Measurements from ENCODE around the gene KLHL6.
"Not testable (repeated sequence)": the region's sequence is repeated elsewhere in the genome, so short reads cannot be mapped to it uniquely, and the experiment has no call there.

KLHL6 gene

GRCh38 chr3:183529185-183529584 lies 26.3 kb downstream of the KLHL6 start:
- no peak for DNase-seq

GRCh38 chr3:183528758-183529157 lies 26.7 kb downstream of the KLHL6 start:
- DNase-seq: not testable (repeated sequence)

DNA sequence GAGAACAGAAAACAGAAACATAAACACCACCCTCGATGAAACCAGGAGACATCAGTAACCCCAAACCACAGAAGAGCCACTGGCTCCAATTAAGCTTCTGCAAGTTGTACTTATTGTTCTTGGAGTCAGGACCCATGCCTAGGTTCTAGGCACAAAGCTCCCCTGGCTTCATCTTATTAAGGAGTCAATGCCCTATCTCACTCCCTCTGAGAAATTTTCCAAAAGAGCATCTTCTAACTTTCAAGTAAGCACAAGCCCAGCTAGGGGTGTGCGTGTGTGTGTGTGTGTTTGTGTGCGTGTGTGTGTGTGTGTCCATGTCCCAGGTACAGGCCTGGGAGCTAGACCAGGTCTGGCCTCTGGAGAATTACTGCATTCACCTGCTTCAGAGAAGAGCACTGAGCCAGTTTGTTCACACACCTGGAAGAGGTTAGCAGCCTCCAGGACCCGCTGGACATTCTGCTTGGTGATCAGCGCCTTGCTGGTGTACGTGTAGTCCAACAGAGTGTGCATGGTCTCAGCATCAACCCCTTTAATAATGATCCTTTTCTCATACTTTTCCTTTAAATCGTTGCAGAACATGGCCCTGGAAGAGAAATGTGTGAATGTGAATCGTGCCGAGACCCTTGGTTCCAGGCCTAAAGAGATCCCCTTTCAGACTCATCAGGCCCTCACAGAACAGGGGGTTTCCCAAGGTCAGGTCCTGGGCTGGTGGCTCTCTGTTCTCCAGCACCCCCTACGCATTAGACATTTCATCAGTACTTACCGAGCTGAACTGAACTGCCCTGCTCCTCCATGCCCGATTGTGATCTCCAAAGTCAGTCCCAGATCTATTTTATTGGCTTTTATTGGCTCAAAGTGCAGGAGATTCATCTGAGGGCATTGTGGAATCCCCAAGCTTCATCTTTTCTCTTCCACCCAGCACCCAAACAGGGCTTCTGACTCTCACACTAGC lies 27.8 kb downstream of the KLHL6 start:
- no peak for DNase-seq

DNA sequence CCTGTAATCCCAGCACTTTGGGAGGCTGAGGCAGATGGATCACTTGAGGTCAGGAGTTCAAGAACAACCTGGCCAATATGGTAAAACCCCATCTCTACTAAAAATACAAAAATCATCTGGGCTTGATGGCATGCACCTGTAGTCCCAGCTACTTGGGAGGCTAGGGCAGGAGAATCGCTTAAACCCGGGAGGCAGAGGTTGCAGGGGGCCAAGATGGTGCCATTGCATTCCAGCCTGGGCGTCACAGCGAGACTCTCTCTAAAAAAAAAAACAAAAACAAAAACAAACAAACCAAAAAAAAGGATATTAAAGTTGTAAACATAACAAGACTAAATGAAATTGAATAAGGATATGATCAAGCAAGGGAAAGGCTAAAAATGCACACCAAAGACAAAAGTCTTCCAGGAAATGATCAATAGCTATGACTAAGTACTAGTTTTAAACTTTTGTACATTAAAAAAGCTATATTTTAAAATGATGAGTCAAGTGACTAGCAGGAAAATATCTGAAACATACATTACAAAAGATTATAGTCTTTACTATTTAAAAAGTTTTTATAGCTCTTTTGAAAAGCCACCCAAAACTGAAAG lies 28.6 kb downstream of the KLHL6 start:
- no peak for DNase-seq

- DNase-seq: no peak
Measured at GRCh38 chr3:183524476-183524875, 31.0 kb downstream of the KLHL6 start.

DNA sequence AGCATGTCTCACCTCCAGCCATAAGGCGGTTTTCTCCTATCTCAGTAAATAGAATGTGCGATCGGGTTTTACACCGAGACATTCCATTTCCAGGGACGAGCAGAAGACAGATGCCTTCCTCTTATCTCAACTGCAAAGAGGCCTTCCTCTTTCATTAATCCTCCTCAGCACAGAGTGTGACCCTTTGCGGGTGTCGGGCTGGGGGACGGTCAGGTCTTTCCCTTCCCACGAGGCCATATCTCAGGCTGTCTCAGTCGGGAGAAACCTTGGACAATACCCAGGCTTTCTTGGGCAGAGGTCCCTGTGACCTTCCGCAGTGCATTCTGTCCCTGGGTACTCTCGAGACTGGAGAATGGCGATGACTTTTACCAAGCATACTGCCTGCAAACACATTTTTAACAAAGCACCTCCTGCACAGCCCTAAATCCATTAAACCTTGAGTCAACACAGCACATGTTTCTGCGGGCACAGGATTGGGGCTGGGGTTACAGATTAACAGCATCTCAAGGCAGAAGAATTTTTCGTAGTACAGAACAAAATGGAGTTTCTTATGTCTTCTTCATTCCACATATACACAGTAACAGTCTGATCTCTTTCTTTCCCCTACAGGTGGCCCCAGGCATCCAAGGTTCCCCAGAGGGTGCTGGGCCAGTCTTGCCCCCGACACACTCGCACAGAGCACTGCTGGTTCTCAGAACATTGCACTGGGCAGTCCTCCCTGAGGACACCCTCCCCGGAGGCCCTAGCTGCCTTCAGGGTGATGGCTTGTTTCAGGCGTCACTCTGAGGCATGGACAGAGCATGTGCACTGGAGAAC lies 34.6 kb downstream of the KLHL6 start:
- not testable (repeated sequence) for DNase-seq

- not testable (repeated sequence) for DNase-seq
Measured at GRCh38 chr3:183520295-183520694, 35.2 kb downstream of the KLHL6 start.

DNA sequence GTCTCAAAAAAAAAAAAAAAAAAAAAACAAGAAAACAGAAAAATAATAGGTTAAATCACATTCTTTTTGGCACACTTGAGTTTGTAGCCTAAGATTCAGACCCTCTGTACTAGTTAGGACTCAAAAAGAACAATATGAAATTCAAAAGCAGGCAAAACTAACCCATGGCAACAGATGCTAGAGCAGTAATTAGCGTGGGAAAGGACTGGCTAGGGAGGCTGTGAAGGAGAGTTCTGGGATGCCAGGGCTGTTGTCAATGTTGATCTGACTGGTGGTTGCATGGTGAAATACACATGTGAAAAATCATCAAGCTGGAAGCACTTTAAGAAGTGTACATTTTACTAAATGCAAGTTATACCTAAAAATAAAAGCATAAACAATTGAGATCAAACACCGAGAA lies 35.6 kb downstream of the KLHL6 start:
- no peak for DNase-seq

GRCh38 chr3:183518491-183519251 lies 36.8 kb downstream of the KLHL6 start:
- DNase-seq: no peak

DNA sequence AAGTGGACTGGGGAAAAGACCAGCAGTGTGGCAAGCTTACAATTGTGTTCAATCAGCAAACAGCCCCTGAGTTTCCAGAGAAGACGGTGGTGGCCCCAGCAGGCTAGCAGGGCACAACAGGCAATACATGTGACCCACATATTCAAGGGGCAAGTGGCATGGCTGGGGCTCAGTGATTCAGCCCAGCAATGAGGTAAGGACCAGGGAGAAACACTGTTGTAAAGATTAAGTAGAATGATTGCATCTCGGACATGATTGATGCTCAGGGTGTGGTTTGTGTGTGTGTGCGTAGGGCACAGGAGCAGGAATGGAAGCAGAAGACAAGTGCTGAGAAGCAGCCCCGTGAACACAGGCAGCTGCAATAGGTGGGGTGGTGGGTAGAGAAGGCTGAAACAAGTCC lies 37.9 kb downstream of the KLHL6 start:
- no peak for DNase-seq

DNA sequence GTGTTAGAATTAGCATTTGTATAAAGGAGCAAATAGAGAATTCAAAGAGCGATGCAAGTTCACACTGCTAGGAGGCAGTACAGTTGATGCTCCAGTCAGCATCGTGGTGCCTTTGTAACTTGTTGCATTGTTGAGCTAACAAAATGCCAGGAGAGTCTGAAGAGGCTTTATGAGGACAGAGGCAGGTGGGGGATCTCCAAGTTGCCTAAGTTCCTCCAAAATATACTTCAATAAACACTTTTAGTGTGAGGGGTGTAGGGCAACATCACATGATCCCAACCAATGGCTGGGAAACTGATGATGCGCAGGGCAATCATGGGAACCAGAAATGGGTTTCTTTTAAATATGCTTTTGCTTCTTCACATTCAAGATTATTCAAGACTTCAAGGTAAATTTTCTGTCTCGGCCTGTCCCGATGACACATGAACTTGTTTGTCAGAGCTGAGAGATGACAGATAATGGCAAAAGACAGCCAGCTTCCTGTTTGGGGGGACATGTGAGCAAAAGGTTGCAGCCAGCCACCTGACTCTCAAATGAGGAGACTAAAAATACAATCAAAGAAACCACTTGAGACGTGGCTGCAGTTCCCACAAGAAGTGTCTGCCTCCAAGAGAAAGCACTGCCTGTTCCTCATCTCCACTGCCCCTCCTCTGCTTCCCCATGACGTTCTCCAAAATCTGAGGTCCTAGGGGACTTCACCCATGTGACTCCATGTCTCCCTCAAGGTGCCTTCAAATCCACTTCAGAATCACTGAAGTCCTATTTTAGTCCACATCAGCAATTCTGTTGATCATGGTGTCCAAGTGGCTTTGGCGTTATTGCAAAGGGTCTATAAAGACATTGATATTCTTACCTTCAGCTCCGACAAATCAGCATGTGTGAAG lies 39.3 kb downstream of the KLHL6 start:
- DNase-seq: peak; percentile 41 to 56

GRCh38 chr3:183514021-183514420 lies 41.5 kb downstream of the KLHL6 start:
- DNase-seq: no peak

GRCh38 chr3:183513046-183513706 lies 42.3 kb downstream of the KLHL6 start:
- peak in 1 of 2 experiments; percentile 49 for DNase-seq

GRCh38 chr3:183511286-183512131 lies 44.0 kb downstream of the KLHL6 start:
- not testable (repeated sequence) for DNase-seq

DNA sequence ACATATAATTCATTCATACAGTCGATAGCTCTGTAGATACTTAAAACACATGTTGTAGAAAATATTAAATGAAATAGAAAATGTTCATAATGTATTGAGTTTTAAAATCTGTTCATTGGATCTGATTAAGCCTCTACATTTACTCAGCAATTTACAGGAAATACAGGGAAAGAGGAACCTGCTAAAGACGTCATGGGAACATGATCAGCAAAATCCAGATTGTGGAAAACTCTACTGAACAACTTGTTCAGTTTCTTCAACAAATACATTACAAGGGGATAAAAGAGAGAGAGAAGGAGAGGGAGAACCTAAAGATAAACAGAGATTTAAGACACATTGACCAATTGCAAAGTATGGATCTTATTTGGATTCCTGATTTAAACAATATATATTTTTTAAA lies 46.7 kb downstream of the KLHL6 start:
- no peak for DNase-seq

DNA sequence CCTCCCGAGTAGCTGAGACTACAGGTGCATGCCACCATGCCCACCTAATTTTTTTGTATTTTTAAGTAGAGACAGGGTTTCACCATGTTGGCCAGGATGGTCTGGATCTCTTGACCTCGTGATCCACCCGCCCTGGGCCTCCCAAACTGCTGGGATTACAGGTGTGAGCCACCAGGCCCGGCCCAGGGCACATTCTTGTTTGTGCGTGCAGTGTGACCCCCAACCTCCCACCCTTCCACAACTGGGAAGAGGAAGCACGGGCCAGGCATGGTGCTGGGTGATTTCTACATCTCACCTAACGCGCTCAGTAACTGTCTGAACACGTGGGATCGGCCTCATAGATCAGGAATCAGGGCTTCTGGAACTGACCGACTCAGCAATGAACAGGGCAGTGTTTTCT lies 48.0 kb downstream of the KLHL6 start:
- no peak for DNase-seq

GRCh38 chr3:183506674-183507320 lies 48.7 kb downstream of the KLHL6 start:
- no peak for DNase-seq

- no peak for DNase-seq
Measured at GRCh38 chr3:183504597-183504996, 50.9 kb downstream of the KLHL6 start.

GRCh38 chr3:183503746-183504145 lies 51.8 kb downstream of the KLHL6 start:
- DNase-seq: no peak

Measured in activated T-cell treated with anti-CD3 and anti-CD28 coated beads, Interleukin-2, amount 50 U/mL, for 48 hours (primary cell).